ENCODE data around the gene ITPR2. TPM values are rescaled to one million over a fixed set of nuclear protein-coding genes. Genes with fewer than 3 reads are reported as not detected.
A peak's percentile ranks its signal among the peaks of the same experiment; 100 is the strongest.
"Not testable (repeated sequence)": the region's sequence is repeated elsewhere in the genome, so short reads cannot be mapped to it uniquely, and the experiment has no call there.

The ITPR2 gene
- polyA plus RNA-seq, 1 donor: 16.5 TPM

GRCh38 chr12:26465419-26466097, 367.4 kb downstream of the ITPR2 start:
- no peak for DNase-seq

DNA sequence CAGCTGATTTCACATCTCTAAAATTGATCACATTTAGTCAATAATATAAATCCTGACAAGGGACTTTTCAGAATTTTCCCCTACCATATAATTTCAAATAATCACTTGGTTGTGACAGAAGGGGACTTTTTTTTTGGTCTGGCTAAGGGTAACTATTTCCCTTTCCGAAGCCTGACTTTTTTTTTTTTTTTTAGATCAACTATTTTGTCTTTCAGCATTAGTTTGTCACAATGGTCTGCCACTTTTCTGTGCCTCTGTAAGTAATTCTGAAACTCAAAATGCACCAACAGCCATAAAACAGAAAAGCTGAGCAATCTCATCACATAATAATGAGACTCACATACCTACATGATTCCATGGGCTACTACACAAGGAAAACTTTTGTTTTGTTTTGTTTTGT, 371.2 kb downstream of the ITPR2 start:
- no peak for DNase-seq

- DNase-seq: no peak
Measured at GRCh38 chr12:26460361-26460760, 372.6 kb downstream of the ITPR2 start.

DNA sequence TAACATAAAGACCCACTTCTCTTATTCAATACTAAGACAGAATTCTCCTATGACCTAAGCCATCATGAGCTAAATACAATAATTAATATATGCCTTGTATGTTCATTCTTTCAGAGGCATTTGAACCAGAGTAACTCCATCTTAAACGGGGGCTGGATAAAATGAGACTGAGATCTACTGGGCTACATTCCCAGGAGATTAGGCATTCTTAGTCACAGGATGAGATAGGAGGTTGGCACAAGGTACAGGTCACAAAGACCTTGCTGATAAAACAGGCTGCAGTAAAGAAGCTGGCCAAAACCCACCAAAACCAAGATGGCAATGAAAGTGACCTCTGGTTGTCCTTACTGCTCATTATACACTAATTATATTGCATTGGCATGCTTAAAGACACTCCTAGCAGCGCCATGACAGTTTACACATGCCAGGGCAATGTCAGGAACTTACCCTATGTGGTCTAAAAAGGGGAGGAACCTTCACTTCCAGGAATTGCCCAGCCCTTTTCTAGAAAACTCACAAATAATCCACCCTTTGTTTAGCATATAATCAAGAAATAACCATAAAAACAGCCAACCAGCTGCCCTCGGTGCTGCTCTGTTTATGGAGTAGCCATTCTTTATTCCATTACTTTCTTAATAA, 376.9 kb downstream of the ITPR2 start:
- DNase-seq: no peak

DNA sequence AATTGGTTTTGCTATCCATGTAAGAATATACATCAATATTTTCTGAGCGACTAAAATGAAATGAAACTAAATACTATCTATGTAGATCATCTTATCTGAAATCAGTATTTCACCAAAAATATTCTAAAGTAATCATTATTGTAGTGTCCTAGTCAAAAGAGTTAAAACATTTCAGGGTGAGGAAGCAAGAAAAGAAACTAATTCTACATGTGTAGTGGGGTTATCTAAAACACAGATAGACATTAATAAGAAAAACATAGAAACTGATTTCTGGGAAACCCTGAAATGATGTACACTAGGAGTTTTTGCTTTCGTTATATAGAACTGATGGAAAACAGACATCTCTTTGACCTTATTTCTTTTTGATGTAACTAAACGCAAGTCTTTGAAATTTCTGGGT, 379.7 kb downstream of the ITPR2 start:
- DNase-seq: no peak

- no peak for DNase-seq
Measured at GRCh38 chr12:26452511-26452910, 380.5 kb downstream of the ITPR2 start.

- DNase-seq: no peak
Measured at GRCh38 chr12:26451763-26452162, 381.2 kb downstream of the ITPR2 start.

DNA sequence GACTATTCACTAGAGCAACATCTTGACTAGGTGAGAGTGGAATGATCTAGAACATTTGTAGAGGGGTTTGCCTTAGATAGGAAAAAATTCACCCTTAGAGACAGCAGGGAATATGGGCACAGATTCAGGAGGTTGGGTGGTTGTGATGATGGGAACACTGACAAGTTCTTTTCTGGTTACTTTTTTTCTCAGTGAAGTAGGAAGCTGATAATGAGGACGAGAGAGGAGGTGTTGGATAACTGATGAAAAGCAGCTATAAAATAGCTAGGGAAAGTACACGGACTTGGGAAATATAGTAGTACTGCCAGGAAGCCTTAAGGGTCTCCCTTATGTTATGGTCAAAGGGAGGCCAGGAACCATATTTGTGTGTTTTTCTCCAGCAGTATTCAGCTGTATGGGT, 387.1 kb downstream of the ITPR2 start:
- no peak for DNase-seq

GRCh38 chr12:26443309-26443708, 389.7 kb downstream of the ITPR2 start:
- no peak for DNase-seq

DNA sequence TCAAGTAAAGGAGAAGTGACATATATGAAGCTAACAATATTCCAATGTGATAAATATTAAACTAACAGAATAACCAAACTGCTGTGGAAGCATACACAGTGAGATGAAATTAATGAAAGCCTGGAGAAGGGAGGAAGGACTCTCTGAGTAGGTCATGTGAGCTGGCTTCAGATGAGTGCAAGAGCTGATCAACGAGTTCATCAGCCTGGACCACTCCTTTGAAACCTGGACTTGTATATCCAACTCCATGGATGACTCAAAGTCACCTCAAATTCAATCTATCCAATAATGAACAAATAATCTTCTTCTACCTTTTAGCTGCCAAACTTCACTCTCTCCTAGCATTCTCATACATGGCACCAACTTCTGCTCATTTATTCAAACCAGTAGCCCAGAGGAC, 391.6 kb downstream of the ITPR2 start:
- no peak for DNase-seq

DNA sequence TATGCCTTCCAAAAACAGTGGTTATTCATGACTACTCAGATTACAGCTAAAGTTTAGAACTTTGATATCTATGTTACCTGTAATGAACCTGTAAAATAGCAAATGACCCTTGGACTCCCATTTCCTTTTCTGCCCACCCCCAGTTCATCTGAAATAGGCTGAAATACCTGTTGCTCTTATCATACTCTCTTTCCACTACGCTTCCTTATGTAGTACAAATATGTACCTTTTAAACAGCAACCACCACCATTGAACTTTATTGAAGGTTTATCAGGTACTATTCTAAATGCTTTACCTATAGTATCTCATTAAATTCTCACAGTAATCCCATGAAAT, 398.0 kb downstream of the ITPR2 start:
- DNase-seq: no peak

DNA sequence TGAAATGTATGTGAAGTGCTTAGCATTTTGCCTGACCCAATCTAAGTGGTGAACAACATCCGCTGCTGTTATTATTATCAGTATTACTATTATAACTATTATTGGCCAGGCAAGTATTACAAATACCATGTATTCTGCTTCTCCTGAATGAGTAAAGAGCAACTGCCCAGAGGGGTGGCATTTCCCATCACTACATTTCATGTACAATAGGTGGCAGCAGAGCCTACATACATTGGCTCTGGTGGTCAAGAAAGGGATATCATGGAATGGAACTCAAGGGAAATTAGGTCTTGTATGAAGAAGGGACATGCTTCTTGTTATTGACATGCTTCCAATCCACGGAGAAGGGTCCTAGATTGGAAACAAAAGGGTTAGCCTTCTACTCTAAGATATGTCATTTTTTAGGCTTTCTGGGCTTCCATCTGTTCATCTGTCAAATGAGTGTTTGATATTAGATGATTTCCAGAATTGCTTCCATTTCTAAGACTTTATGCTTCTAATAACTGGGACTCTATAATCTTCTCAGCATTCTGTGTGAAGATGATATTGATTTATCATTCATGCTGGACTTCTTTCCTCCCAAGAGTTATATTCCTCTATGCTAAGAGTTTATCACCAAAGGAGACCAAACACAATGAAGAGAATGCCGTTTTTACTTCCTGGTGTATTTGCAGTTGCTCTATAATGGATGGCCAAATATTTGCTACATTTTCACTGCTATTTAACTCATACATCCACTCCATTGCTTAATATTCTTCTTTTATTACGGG, 398.5 kb downstream of the ITPR2 start:
- DNase-seq: peak; percentile 18

GRCh38 chr12:26433701-26434100, 399.3 kb downstream of the ITPR2 start:
- not testable (repeated sequence) for DNase-seq

DNA sequence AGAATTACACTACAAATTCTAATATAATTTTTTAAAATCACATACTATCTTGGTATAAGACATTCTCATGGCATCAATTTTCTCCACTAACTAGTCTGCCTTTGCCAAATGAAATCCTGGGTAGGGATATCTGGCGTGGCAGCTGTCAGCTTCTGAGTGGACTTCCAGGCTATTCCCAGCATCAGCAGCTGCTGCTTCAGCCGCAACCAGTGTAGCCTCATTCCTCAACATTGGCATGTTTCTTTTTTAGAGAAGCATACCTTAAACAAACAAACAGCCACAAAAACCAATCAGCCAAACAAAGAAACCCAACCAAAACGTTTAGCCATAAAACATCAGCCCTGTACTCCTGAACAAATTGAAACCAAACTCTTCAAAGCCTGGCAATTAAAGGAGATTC, 401.8 kb downstream of the ITPR2 start:
- no peak for DNase-seq

DNA sequence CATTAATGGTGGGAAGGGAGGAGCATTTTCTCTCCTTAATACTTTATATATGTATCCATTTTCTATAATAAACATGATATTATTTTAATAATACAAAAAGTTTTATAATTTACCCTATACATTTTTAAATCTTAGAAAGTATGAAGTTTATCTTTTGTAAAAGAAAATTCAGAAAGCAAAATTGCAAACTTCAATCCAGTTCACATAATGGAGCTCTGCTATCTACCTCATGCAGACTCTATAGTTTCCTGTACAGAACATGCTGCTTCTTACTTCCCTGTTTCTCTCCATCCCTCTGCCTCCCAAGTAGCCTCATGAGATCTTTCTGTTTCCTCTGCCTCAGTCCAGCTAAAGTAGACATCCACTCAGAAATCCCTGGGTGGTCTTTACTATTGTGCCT, 402.4 kb downstream of the ITPR2 start:
- DNase-seq: not testable (repeated sequence)

GRCh38 chr12:26429070-26429691, 403.8 kb downstream of the ITPR2 start:
- no peak for DNase-seq

DNA sequence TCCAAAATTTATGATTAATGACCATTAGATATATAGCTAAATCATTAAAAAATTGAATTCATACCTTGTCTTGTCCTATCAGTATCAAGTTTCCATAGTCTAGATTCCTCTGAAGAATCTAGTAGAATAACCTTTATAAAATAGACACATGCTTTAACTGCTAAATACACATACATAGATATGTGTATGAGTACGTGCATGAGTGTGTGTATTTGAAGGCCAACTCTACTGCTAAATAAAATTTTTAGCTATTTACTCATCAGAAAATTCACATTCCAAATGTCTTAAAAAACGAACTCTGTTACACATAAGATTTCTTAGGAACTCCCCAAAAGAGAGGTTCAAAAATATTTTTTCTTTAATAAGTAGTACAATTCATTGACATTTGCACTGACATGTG, 404.6 kb downstream of the ITPR2 start:
- no peak for DNase-seq

- no peak for DNase-seq
Measured at GRCh38 chr12:26426652-26427051, 406.3 kb downstream of the ITPR2 start.

GRCh38 chr12:26425587-26426260, 407.3 kb downstream of the ITPR2 start:
- no peak for DNase-seq

GRCh38 chr12:26422839-26423398, 410.1 kb downstream of the ITPR2 start:
- no peak for DNase-seq

GRCh38 chr12:26416550-26416949, 416.4 kb downstream of the ITPR2 start:
- no peak for DNase-seq

DNA sequence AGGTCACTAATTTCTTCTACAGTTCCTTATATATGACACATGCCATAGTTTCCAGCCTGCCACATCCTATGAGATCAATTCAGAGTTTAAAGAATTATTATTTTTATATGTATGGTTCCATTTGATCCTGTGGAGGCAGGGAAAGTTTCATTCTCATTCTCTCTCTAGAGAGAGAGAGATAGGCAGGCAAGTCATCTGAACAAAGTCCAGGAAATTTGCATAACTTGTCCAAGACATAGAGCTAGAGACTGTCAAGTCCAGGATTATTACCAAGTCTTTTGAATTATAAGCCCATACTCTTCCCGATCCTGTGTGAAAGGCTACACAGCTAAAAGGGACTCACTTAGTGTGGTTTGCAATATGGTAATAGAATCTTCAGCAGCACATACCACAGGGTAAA, 422.3 kb downstream of the ITPR2 start:
- no peak for DNase-seq
